ENCODE data around the gene PPFIBP1.

Gene PPFIBP1

GRCh38 chr12:27673101-27673718 lies 149.2 kb downstream of the PPFIBP1 start:
- no peak for DNase-seq

- DNase-seq: no peak
Measured at GRCh38 chr12:27674989-27675388, 151.0 kb downstream of the PPFIBP1 start.

GRCh38 chr12:27680619-27681018 lies 156.6 kb downstream of the PPFIBP1 start:
- no peak for DNase-seq

GRCh38 chr12:27682534-27682933 lies 158.5 kb downstream of the PPFIBP1 start:
- no peak for DNase-seq

- DNase-seq: no peak
Measured at GRCh38 chr12:27685274-27685673, 161.3 kb downstream of the PPFIBP1 start.

GRCh38 chr12:27686147-27686546 lies 162.1 kb downstream of the PPFIBP1 start:
- no peak for DNase-seq

- no peak for DNase-seq
Measured at GRCh38 chr12:27688671-27689070, 164.7 kb downstream of the PPFIBP1 start.

GRCh38 chr12:27689558-27690180 lies 165.7 kb downstream of the PPFIBP1 start:
- no peak for DNase-seq

GRCh38 chr12:27693403-27693802 lies 169.4 kb downstream of the PPFIBP1 start:
- no peak for DNase-seq

- no peak for DNase-seq
Measured at GRCh38 chr12:27695556-27696292, 171.7 kb downstream of the PPFIBP1 start.

- DNase-seq: no peak
Measured at GRCh38 chr12:27696293-27696652, 172.3 kb downstream of the PPFIBP1 start, which contains the start of gene REP15. Gene REP15, plus strand, starts transcription at chr12:27696447. Its CDS starts 116 bp downstream, at chr12:27696563.

GRCh38 chr12:27696864-27697564 lies 173.0 kb downstream of the PPFIBP1 start:
- no peak for DNase-seq

- DNase-seq: no peak
Measured at GRCh38 chr12:27703720-27704452, 179.9 kb downstream of the PPFIBP1 start.

GRCh38 chr12:27705263-27705662 lies 181.3 kb downstream of the PPFIBP1 start:
- no peak for DNase-seq

GRCh38 chr12:27707216-27707615 lies 183.2 kb downstream of the PPFIBP1 start:
- no peak for DNase-seq

- DNase-seq: no peak
Measured at GRCh38 chr12:27709212-27709931, 185.4 kb downstream of the PPFIBP1 start.

GRCh38 chr12:27709932-27710591 lies 186.1 kb downstream of the PPFIBP1 start:
- DNase-seq: no peak

- peak in 1 of 2 experiments; percentile 58 for DNase-seq
Measured at GRCh38 chr12:27710592-27711316, 186.7 kb downstream of the PPFIBP1 start, which contains the start of gene MRPS35. Gene MRPS35, plus strand, starts transcription at chr12:27710832. Its CDS starts 12 bp downstream, at chr12:27710844.

GRCh38 chr12:27711317-27711682 lies 187.3 kb downstream of the PPFIBP1 start:
- no peak for DNase-seq

- DNase-seq: no peak
Measured at GRCh38 chr12:27711967-27712366, 188.0 kb downstream of the PPFIBP1 start.

GRCh38 chr12:27723212-27723611 lies 199.2 kb downstream of the PPFIBP1 start:
- DNase-seq: no peak

Data from cerebellar nuclear complex (tissue), 1 donor.